Loucy (cell line): Measurements from ENCODE around the gene USP11.

Experiments used
- CTCF ChIP-seq: fragments of 200-600 bp; sonication (generic); conservative IDR thresholded peaks from 2 replicates; pipeline ENCODE4 v1.5.1; 2014; ENCODE audit warnings: mild to moderate bottlenecking, antibody characterized with exemption, low read length
- EZH2phosphoT487 ChIP-seq: fragments of 200-600 bp; IDR thresholded peaks from 2 replicates; pipeline ENCODE4 v1.6.1; 2018; ENCODE audit warnings: antibody characterized with exemption, mild to moderate bottlenecking, moderate library complexity, borderline replicate concordance

- no peak for TF ChIP-seq CTCF
- no peak for TF ChIP-seq EZH2phosphoT487
These were observed 34.1 kb upstream of the USP11 start for GRCh38 chrX:47198687-47199080.
